HepG2 (cell line): ENCODE measurements around the gene METTL15. TPM values are rescaled to one million over a fixed set of nuclear protein-coding genes. Genes with fewer than 3 reads are reported as not detected.

Experiments
- ATAC-seq: fragments of 200-7000 bp; cut with Tn5 transposase; 3 replicates; pipeline ENCODE4 v1.9.1; 2020; ENCODE audit warnings: mild to moderate bottlenecking, moderate library complexity
- BruUV-seq: library from RNA; stranded (reverse); fragments of 400-500 nt; replicated peaks from 2 replicates; lab custom pipeline; 2021; lab: Mats Ljungman, UMichigan
- CTCF ChIA-PET: fragments of 300-600 bp; formaldehyde crosslinking; extraction: SDS; loops from one replicate; lab custom pipeline; 2021; ENCODE audit warnings: low total read pairs, inconsistent platforms, low intra/inter-chr PET ratio; lab: Yijun Ruan, JAX
- POLR2A ChIA-PET: fragments of 350-600 bp; sonication (Branson Sonifier 250); formaldehyde crosslinking; loops from one replicate; lab custom pipeline; 2020; ENCODE audit warnings: antibody characterized with exemption, inconsistent platforms; lab: Yijun Ruan, JAX
- DNase-seq: peaks from one replicate; pipeline ENCODE4 v3.0.0-alpha.2; 2015; ENCODE audit warnings: low spot score
- FAIRE-seq: peaks from 3 replicates; lab custom pipeline; 2011; peaks lifted over from hg19 to GRCh38; lab: Jason Lieb, UNC
- H2AFZ ChIP-seq: one replicate; pipeline ENCODE4 v1.6.1; 2011; ENCODE audit warnings: low read length, inconsistent platforms
- H3K27ac ChIP-seq: fragments of 300-600 bp; 3 replicates; pipeline ENCODE4 v1.8.0; 2011; ENCODE audit warnings: mixed run types, mild to moderate bottlenecking, mixed read lengths, low read length, inconsistent platforms; ENCODE audit not compliant: insufficient read depth; ENCODE audit errors: extremely low read length
- H3K27me3 ChIP-seq, 2 experiments: fragments of 200-600 bp in 1 of 2; 2 replicates in 1 of 2; 3 replicates in 1 of 2; pipeline versions ENCODE4 v1.6.0 to v1.8.0; 2011; ENCODE audit warnings: low read length in 2 of 2, mild to moderate bottlenecking in 2 of 2, moderate library complexity in 2 of 2, inconsistent platforms in 1 of 2; ENCODE audit not compliant: insufficient read depth in 2 of 2, control insufficient read depth in 1 of 2
- H3K36me3 ChIP-seq, 2 experiments: fragments of 200-600 bp in 1 of 2; replicated peaks in 1 of 2; 2 replicates in 1 of 2; 3 replicates in 1 of 2; pipeline versions ENCODE4 v1.5.1 to v1.8.0; 2011; ENCODE audit warnings: low read length in 2 of 2, inconsistent platforms in 1 of 2; ENCODE audit not compliant: insufficient read depth in 2 of 2, control insufficient read depth in 1 of 2
- H3K4me1 ChIP-seq: 2 replicates; pipeline ENCODE4 v1.5.1; 2012; ENCODE audit warnings: low read length, inconsistent platforms; ENCODE audit not compliant: insufficient read depth
- H3K4me2 ChIP-seq: 2 replicates; pipeline ENCODE4 v1.6.0; 2011; ENCODE audit warnings: low read depth, low read length, inconsistent platforms
- H3K4me3 ChIP-seq, 3 experiments: fragments of 200-600 bp in 1 of 3; sonication (generic), shearing (Covaris generic) in 1 of 3; replicated peaks in 1 of 3; 2 replicates each; pipeline ENCODE4 v1.5.1; 2011 to 2016; ENCODE audit warnings: low read length in 3 of 3, inconsistent platforms in 2 of 3, low read depth in 2 of 3, mild to moderate bottlenecking in 2 of 3, control low read depth in 1 of 3, mixed read lengths in 1 of 3; ENCODE audit not compliant: insufficient read depth in 1 of 3
- H3K79me2 ChIP-seq: one replicate; pipeline ENCODE4 v1.6.1; 2011; ENCODE audit warnings: low read length, inconsistent platforms; ENCODE audit not compliant: insufficient read depth
- H3K9ac ChIP-seq: 2 replicates; pipeline ENCODE4 v1.6.0; 2011; ENCODE audit warnings: mild to moderate bottlenecking, low read depth, low read length, inconsistent platforms; ENCODE audit not compliant: insufficient read depth
- H3K9me3 ChIP-seq: 2 replicates; pipeline ENCODE4 v1.5.1; 2012; ENCODE audit warnings: mild to moderate bottlenecking, low read length
- H4K20me1 ChIP-seq: 2 replicates; pipeline ENCODE4 v1.6.0; 2011; ENCODE audit warnings: inconsistent platforms, mild to moderate bottlenecking, low read length, moderate library complexity; ENCODE audit not compliant: insufficient read depth
- ARNT ChIP-seq: fragments of 450-650 bp; IDR thresholded peaks from 2 replicates; pipeline ENCODE4 v1.6.1; 2017
- HMG20A ChIP-seq: IDR thresholded peaks from 2 replicates; pipeline ENCODE4 v1.6.1; 2016; ENCODE audit warnings: borderline replicate concordance
- HNF1B ChIP-seq: sonication (generic); formaldehyde crosslinking; IDR thresholded peaks from 2 replicates; pipeline ENCODE4 v1.5.1; 2020; ENCODE audit warnings: mild to moderate bottlenecking, moderate library complexity, missing genetic modification reagents
- MBNL3 ChIP-seq: fragments of 250-450 bp; sonication (Bioruptor Pico); conservative IDR thresholded peaks from 2 replicates; pipeline ENCODE4 v1.8.0; 2022; ENCODE audit warnings: mild to moderate bottlenecking, inconsistent platforms
- MYC ChIP-seq: sonication (generic); formaldehyde crosslinking; IDR thresholded peaks from 2 replicates; pipeline ENCODE4 v1.9.0; 2021; ENCODE audit warnings: missing genetic modification reagents, borderline replicate concordance
- NAIF1 ChIP-seq: sonication (generic); formaldehyde crosslinking; IDR thresholded peaks from 2 replicates; pipeline ENCODE4 v1.5.0; 2020; ENCODE audit warnings: mild to moderate bottlenecking, missing genetic modification reagents, borderline replicate concordance
- NR2C2 ChIP-seq: sonication (generic); formaldehyde crosslinking; IDR thresholded peaks from 2 replicates; pipeline ENCODE4 v1.4.0; 2020; ENCODE audit warnings: missing genetic modification reagents, mild to moderate bottlenecking, moderate library complexity, borderline replicate concordance
- SMAD1 ChIP-seq: sonication (generic); formaldehyde crosslinking; IDR thresholded peaks from 2 replicates; pipeline ENCODE4 v1.4.0; 2020; ENCODE audit warnings: missing genetic modification reagents, low read depth, mild to moderate bottlenecking, borderline replicate concordance
- SNAPC5 ChIP-seq: sonication (generic); formaldehyde crosslinking; IDR thresholded peaks from 2 replicates; pipeline ENCODE4 v1.8.1; 2023; ENCODE audit warnings: mild to moderate bottlenecking, missing genetic modification reagents, borderline replicate concordance
- ZNF30 ChIP-seq: sonication (generic); formaldehyde crosslinking; IDR thresholded peaks from 2 replicates; pipeline ENCODE4 v1.5.0; 2020; ENCODE audit warnings: mild to moderate bottlenecking, missing genetic modification reagents
- ZNF333 ChIP-seq: sonication (generic); formaldehyde crosslinking; IDR thresholded peaks from 2 replicates; pipeline ENCODE4 v1.4.0; 2020; ENCODE audit warnings: mild to moderate bottlenecking, missing genetic modification reagents, borderline replicate concordance
- ZNF451 ChIP-seq: sonication (generic); formaldehyde crosslinking; IDR thresholded peaks from 2 replicates; pipeline ENCODE4 v1.5.0; 2020; ENCODE audit warnings: mild to moderate bottlenecking, missing genetic modification reagents
- ZNF496 ChIP-seq: sonication (generic); formaldehyde crosslinking; IDR thresholded peaks from 2 replicates; pipeline ENCODE4 v1.8.1; 2023; ENCODE audit warnings: mild to moderate bottlenecking, moderate library complexity, missing genetic modification reagents; ENCODE audit not compliant: insufficient replicate concordance
- ZNF770 ChIP-seq: sonication (generic); formaldehyde crosslinking; IDR thresholded peaks from 2 replicates; pipeline ENCODE4 v1.5.0; 2020; ENCODE audit warnings: mild to moderate bottlenecking, missing genetic modification reagents
- in situ Hi-C: cut with HindIII; loops from 2 replicates; pipeline ENCODE4 v1.10.0; 2017; ENCODE audit warnings: low pct_unique_long_range_greater_than_20kb; ENCODE audit not compliant: extremely low pct_ligation_motif_present
- intact Hi-C: fragments of 100-400 bp; cut with micrococcal nuclease; formaldehyde crosslinking; loops from one replicate; pipeline ENCODE4 v1.10.0; 2022; ENCODE audit not compliant: unreplicated experiment
- polyA plus RNA-seq, 8 experiments: library from polyadenylated mRNA; depleted of rRNA in 3 of 8; stranded (reverse) in 7 of 8; unstranded in 1 of 8; fragments of >200 nt; fragmentation: Illumina TruSeq in 4 of 8; extraction: Trizol in 4 of 8; gene quantifications; 2 replicates each; pipeline versions ENCODE4 v1.2.1 to v1.2.3, GENCODE V29; 2011 to 2016; ENCODE audit warnings: low read depth in 4 of 8, missing spikeins in 1 of 8, mixed read lengths in 1 of 8; ENCODE audit not compliant: insufficient read depth in 1 of 8
- total RNA-seq, 5 experiments: library from RNA; depleted of rRNA; stranded (reverse); fragments of >200 nt; fragmentation: Illumina TruSeq; extraction: Trizol; gene quantifications; 2 replicates each; pipeline ENCODE4 v1.2.3, GENCODE V29; 2016; ENCODE audit warnings: low read depth in 1 of 5

METTL15 gene
- total and polyA plus RNA-seq, 2 of the 13 experiments (the other 11 are each of a cell fraction or from before 2014, with no cell fraction given), result 6.5 to 14.0 TPM

- FAIRE-seq, result no peak
- Histone ChIP-seq H3K4me2 (no peak overlapping the region), H2AFZ (no peak overlapping the region)
- no peak for DNase-seq
- CTCF ChIA-PET, result no interaction called here
- intact Hi-C loops, result no loop called here
- ATAC-seq, result no peak
- TF ChIP-seq MBNL3 (no peak), SMAD1 (CRISPR knock-in tag) (no peak), ZNF770 (CRISPR knock-in tag) (no peak), ZNF30 (no peak), ZNF451 (CRISPR knock-in tag) (no peak), NAIF1 (CRISPR knock-in tag) (no peak), ARNT (no peak), ZNF496 (CRISPR knock-in tag) (no peak), SNAPC5 (CRISPR knock-in tag) (no peak), NR2C2 (no peak), HNF1B (no peak), ZNF333 (CRISPR knock-in tag) (no peak), HMG20A (no peak), MYC (CRISPR knock-in tag) (no peak)
- TF ChIP-seq, all 625 proteins: peak for 0
- no peaks in the 10 kb centered on the region for H4K20me1 ChIP-seq
- POLR2A ChIA-PET, result no interaction called here
- H3K36me3 ChIP-seq, result no peaks in the 10 kb centered on the region
- no peaks in the 10 kb centered on the region for H3K4me1 ChIP-seq
- H3K4me3 ChIP-seq, result no peak overlapping the region
- no TSS peak for BruUV-seq
- H3K9me3 ChIP-seq, result no peaks in the 10 kb centered on the region
- H3K79me2 ChIP-seq, result no peaks in the 10 kb centered on the region
- no peaks in the 10 kb centered on the region for H3K27me3 ChIP-seq
- in situ Hi-C loops, result no loop called here
- H3K27ac ChIP-seq, result no peak overlapping the region
- no peak overlapping the region for H3K9ac ChIP-seq
These were observed 166.0 kb downstream of the METTL15 start for GRCh38 chr11:28274216-28274615.
